HEK293T (cell line): ENCODE data around the gene KIR3DL3.

Experiments used
- BHLHE40 ChIP-seq: fragments of 450-650 bp; IDR thresholded peaks from 2 replicates; pipeline ENCODE4 v1.6.1; 2016; ENCODE audit warnings: mild to moderate bottlenecking, moderate library complexity, borderline replicate concordance
- CTBP1 ChIP-seq: fragments of 450-650 bp; IDR thresholded peaks from 2 replicates; pipeline ENCODE4 v1.6.1; 2016; ENCODE audit warnings: borderline replicate concordance
- FOXK2 ChIP-seq: fragments of 450-650 bp; IDR thresholded peaks from 2 replicates; pipeline ENCODE4 v1.6.1; 2016; ENCODE audit warnings: mild to moderate bottlenecking
- FOXM1 ChIP-seq: fragments of 450-650 bp; IDR thresholded peaks from 2 replicates; pipeline ENCODE4 v1.6.1; 2017; ENCODE audit warnings: mild to moderate bottlenecking, borderline replicate concordance
- LEF1 ChIP-seq: fragments of 450-650 bp; IDR thresholded peaks from 2 replicates; pipeline ENCODE4 v1.6.1; 2017; ENCODE audit warnings: mild to moderate bottlenecking, borderline replicate concordance
- SP1 ChIP-seq: fragments of 450-650 bp; IDR thresholded peaks from 2 replicates; pipeline ENCODE4 v1.6.1; 2017
- SUZ12 ChIP-seq: fragments of 450-650 bp; IDR thresholded peaks from 2 replicates; pipeline ENCODE4 v1.6.1; 2016; ENCODE audit warnings: mild to moderate bottlenecking

DNA sequence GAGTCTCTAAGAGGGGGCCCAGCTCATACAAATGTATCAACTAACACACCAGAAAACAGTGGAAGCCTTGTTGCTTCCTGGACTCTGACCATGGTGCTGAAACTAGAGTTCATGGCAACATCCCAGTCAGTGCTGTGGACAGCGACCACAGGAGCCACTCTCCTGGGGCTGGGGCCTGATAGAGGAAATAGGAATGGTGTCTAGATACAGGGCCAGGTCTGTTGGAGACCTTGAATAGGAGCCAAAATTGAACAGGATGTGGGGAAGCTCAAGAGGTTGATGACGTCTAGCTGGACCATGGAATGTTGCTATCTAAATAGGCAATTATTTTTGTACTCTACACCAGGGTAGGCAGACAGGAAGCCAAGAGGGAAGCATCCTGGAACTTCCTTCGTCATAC is 39.7 kb upstream of the KIR3DL3 start:
- TF ChIP-seq LEF1: no peak
- no peak for TF ChIP-seq FOXK2
- TF ChIP-seq FOXM1: no peak
- no peak for TF ChIP-seq BHLHE40
- no peak for TF ChIP-seq SUZ12
- TF ChIP-seq CTBP1: no peak
- TF ChIP-seq SP1: no peak
